AG09319 (cell line): ENCODE measurements around the gene MIEF1.
A peak's percentile ranks its signal among the peaks of the same experiment; 100 is the strongest.
"Not testable (repeated sequence)": the region's sequence is repeated elsewhere in the genome, so short reads cannot be mapped to it uniquely, and the experiment has no call there.

Experiments used
- DNase-seq: peaks from one replicate; pipeline ENCODE4 v3.0.0-alpha.2; 2010; ENCODE audit warnings: low read depth; ENCODE audit errors: extremely low read depth
- CTCF ChIP-seq: IDR thresholded peaks from 2 replicates; pipeline ENCODE4 v1.5.1; 2011; ENCODE audit warnings: low read depth, mild to moderate bottlenecking, inconsistent platforms, low read length, moderate library complexity

The MIEF1 gene

GRCh38 chr22:39515266-39516050 is 13.4 kb downstream of the MIEF1 start:
- DNase-seq, result no peak
- no peak for TF ChIP-seq CTCF

- TF ChIP-seq CTCF, result no peak
- no peak for DNase-seq
These were observed 15.4 kb downstream of the MIEF1 start for GRCh38 chr22:39517470-39517869.

DNA sequence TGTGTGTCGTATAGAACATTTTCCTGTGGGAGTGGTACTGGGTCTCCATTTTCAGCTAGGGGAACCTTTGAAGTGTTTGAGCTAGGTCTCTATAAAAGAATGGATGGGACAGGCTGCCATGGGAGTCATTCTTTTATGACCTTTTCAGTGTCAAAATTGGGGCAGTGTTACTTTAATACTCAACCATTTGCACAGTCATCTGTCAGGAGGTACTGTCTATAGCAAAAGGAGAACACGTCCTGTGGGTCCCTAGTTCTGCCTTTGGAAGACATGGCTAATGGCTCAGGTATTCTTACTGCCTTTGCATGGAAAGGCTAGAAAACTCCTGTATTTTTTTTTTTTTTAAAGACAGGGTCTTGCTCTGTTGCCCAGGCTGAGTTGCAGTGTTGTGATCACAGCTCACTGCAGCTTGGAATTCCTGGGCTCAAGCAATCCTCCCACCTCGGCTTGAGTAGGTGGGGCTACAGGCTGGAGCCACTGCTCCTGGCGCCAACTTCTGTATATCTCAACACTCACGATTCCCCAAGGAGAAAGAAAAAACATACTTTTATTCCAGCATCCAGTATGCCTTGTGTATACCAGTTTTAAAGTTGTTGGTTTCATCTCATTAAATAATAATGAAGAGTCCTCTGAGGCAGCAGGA is 16.2 kb downstream of the MIEF1 start:
- no peak for DNase-seq
- TF ChIP-seq CTCF, result no peak

DNA sequence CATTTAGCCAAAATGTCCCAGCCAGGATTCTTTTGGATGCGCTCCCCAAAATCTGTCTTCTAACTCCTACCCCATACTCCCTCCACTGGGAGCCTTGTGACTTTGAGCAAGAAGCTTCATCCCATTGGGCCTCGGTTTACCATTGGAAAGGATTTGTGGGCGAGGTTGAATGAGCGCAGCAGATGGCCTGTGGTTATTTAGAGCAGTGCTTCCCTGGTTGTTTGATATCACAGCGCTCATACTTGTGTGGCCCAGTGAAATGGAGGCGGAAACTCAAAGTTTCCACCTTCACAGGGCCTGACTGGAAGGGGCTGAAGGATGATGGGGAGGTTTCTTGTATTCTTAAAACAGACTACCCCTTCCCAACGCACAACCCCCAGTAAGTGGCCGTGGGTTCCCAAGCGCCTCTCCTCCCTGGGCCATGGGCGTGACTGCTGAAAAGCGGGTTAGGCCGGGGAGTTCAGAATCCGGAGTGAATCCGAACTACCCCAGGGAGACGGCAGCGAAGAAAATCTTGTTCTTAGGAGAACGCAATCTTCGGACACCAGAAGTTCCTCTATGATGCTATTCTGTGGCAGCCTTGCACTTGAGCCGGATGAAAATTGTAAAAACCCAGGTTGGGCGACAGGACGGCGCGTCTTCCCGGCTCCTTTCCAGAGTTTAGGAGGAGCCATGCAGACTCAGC is 17.0 kb downstream of the MIEF1 start:
- no peak for TF ChIP-seq CTCF
- no peak for DNase-seq

DNA sequence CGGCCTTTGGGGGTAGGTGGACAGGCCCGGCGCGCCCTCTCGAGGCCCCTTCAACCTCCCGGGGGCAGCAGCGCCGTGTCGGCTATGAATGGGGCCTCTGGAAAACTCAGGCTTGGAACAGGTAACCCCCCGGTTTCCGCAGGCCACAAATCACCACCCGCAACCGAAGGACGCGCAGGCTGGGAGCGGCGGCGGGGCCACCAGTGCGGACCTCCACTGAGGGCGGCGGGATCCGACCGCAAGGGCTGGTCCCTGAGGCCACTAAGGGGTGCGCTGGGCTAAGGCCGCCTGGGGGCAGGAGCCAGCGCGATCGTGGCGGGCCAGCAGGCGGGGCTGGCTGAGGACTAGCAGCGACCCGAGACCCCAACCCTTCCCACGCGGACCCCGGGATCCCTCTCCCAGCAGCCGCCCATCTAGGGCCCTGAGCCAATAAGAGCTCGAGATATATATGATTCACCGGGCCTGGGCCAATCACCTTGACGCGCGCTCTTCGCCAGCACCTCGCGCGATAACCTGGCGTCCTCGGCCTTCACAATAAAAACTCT is 17.7 kb downstream of the MIEF1 start:
- TF ChIP-seq CTCF, result peak; percentile 37
- DNase-seq, result peak; percentile 99

- TF ChIP-seq CTCF, result no peak
- DNase-seq, result no peak
These were observed 18.4 kb downstream of the MIEF1 start, which contains the start of gene ATF4 for GRCh38 chr22:39520226-39521105. TSS of gene ATF4 (plus strand) at chr22:39520562. CDS start at chr22:39521446, 884 bp downstream.

DNA sequence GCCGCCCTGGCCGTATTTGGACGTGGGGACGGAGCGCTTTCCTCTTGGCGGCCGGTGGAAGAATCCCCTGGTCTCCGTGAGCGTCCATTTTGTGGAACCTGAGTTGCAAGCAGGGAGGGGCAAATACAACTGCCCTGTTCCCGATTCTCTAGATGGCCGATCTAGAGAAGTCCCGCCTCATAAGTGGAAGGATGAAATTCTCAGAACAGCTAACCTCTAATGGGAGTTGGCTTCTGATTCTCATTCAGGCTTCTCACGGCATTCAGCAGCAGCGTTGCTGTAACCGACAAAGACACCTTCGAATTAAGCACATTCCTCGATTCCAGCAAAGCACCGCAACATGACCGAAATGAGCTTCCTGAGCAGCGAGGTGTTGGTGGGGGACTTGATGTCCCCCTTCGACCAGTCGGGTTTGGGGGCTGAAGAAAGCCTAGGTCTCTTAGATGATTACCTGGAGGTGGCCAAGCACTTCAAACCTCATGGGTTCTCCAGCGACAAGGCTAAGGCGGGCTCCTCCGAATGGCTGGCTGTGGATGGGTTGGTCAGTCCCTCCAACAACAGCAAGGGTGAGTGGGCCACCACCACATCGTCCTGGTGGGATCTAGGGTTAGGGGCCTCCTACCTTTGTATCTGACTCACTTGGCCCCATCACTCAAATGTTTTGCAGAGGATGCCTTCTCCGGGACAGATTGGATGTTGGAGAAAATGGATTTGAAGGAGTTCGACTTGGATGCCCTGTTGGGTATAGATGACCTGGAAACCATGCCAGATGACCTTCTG is 19.2 kb downstream of the MIEF1 start:
- DNase-seq, result peak; percentile 53

- not testable (repeated sequence) for DNase-seq
These were observed 20.0 kb downstream of the MIEF1 start for GRCh38 chr22:39522091-39522490.
